G401 (cell line): ENCODE measurements around the gene SPEF1. TPM values are rescaled to one million over a fixed set of nuclear protein-coding genes. Genes with fewer than 3 reads are reported as not detected.
"Not testable (repeated sequence)": the region's sequence is repeated elsewhere in the genome, so short reads cannot be mapped to it uniquely, and the experiment has no call there.

ENCODE experiments used
- DNase-seq: peaks from one replicate; pipeline ENCODE4 v3.0.0-alpha.2; 2015; ENCODE audit warnings: low spot score
- in situ Hi-C: cut with HindIII; loops from 2 replicates; pipeline ENCODE4 v1.10.0; 2016; ENCODE audit warnings: low sequenced_read_pairs, mixed read lengths
- total RNA-seq: library from RNA; depleted of rRNA; stranded (reverse); fragments of >200 nt; shearing (Covaris generic); gene quantifications from 2 replicates; pipeline ENCODE4 v1.2.3, GENCODE V29; 2014

SPEF1 gene
- total RNA-seq, 1 experiment from 2014 or later = 2.4 TPM

DNA sequence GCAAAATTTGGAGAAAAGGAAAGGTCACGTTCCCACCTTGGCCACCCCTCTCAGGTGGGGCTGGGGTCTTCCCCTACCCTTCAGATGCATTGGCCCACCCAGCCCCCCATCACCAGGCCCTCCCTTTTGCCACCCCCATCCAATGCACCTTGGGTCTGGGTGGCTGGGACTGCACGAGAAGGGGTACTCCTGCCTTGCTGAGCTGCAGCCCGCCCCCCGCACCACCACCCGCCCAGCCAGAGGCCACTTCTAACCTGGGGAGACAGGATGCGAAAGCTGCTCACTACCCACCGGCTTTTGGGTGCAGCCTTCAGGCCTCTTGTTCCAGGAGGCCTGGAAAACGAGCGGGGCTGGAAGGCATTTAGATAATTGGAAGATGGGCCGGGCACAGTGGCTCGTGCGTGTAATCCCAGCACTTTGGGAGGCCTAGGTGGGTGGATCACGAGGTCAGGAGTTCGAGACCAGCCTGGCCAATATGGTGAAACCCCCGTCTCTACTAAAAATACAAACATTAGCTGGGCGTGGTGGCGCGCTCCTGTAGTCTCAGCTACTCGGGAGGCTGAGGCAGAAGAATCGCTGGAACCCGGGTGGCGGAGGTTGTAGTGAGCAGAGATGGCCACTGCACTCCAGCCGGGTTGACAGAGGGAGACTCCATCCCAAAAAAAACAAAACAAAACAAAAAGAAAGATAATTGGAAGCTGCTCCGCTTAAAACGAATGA, 13.6 kb upstream of the SPEF1 start:
- DNase-seq = no peak
- in situ Hi-C loops = no loop called here

GRCh38 chr20:3794168-3794567, 12.9 kb upstream of the SPEF1 start:
- DNase-seq, in situ Hi-C loops: not testable (repeated sequence)

- DNase-seq, in situ Hi-C loops: not testable (repeated sequence)
Observed at GRCh38 chr20:3789201-3789600, 8.0 kb upstream of the SPEF1 start.

- DNase-seq = no peak
- in situ Hi-C loops = no loop called here
Observed at GRCh38 chr20:3788685-3789155, 7.5 kb upstream of the SPEF1 start.

DNA sequence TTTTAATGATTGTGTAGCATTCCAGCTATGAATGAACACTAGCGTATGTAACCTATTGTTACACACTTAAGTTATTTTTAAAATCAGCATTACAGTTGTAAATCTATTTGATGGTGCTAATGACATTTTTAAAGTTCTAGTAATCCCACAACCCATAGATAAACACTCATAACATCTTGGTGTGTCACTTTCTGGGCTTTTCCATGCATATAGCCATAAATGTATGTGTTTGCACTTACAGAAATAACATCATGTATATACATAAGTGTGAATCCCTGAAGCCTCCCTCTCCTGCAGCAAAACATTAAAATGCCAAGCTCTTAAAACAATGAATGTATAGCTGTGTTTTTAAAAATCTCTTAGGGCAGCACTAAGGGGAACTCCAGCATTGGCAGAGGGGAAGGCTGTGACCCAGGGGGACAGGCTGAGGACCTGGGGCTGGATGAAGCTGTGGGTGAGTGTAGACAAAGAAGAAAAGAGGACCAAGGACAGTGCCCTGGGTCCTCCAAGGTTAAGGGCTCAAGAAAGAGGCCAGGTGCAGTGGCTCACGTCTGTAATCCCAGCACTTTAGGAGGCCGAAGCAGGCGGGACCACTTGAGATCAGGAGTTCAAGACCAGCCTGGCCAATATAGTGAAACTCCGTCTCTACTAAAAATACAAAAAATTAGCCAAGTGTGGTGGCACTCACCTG, 6.2 kb upstream of the SPEF1 start:
- DNase-seq = no peak
- in situ Hi-C loops = no loop called here

DNA sequence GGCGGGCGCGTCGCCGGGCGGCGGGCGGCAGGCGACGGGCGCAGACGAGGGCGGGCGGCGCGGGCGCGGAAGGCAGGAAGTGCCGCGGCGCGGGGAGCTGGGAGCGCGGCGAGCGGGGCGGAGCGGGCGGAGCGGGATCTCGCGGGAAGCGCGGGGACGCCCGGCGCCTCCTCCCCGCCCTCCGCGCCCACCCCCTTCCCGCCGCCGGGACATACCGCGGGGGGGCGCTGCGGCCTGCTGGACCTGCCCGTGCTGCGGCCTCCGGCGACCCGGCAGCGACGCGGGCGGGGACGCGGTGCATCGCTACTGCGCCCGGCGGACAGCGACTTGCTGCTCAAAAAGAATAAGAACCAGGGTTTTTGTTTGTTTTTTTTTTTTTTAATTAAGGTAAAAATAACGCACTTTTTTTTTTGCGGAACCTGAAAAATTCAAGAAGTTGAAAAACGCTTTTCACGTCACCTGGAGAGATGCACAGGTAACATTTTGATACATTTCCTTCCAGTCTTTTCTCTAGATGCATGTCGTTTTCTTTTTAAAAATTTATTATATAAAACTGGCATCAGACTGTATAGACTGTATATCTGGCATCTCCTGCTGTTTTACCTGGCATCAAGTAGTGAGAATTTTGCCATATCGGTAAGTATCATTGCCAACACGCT, 5.5 kb upstream of the SPEF1 start, which contains the start of gene CENPB:
TSS of gene CENPB (minus strand) at position 76 of the 659 bp plus-strand sequence. CDS start 257 bp downstream, outside the sequence.
- peak; percentile 83 for DNase-seq
- in situ Hi-C loops = no loop called here

DNA sequence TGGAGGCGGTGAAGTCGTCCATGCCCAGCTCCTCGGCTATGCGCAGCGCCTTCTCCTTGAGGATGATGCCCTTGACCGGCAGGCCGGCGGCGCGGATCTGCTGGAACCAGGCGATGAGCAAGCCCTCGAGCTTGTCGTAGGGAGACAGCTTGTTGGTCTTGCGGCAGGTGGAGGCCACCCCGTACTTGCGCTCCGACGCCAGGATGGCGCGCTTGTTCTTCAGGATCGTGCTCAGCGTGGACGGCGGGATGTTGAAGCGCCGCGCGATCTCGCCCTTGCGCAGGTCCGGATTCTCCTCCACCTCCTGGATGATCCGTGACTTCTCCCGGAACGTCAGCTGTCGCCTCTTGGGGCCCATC, 4.9 kb upstream of the SPEF1 start:
- DNase-seq = no peak
- in situ Hi-C loops = no loop called here

- DNase-seq = no peak
- in situ Hi-C loops = no loop called here
Observed at GRCh38 chr20:3785240-3786125, 4.2 kb upstream of the SPEF1 start.

DNA sequence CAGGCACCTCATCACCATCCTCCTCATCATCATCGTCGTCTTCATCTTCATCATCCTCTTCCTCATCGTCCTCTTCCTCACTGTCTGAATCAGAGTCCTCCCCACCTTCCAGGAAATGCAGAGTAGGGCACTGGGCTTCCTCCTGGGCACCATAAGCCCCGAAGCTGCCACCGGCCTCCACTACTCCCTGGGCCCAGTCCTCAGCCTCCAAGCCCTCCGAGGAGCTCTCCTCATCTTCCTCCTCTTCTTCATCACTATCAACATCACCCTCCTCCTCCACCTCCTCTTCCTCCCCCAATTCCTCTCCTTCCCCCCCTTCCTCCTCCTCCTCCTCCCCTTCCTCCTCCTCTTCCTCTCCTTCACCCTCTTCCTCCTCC, 3.6 kb upstream of the SPEF1 start:
- DNase-seq = no peak
- in situ Hi-C loops = no loop called here

- in situ Hi-C loops = no loop called here
- DNase-seq = no peak
Observed at GRCh38 chr20:3784216-3784853, 3.1 kb upstream of the SPEF1 start.

- in situ Hi-C loops = no loop called here
- DNase-seq = no peak
Observed at GRCh38 chr20:3783511-3784195, 2.4 kb upstream of the SPEF1 start.

GRCh38 chr20:3783068-3783489, 1.8 kb upstream of the SPEF1 start:
- in situ Hi-C loops = no loop called here
- DNase-seq = no peak

- in situ Hi-C loops = no loop called here
- no peak for DNase-seq
Observed at GRCh38 chr20:3782597-3782996, 1.3 kb upstream of the SPEF1 start.

- in situ Hi-C loops = no loop called here
- DNase-seq = no peak
Observed at GRCh38 chr20:3778976-3779375, 2.3 kb downstream of the SPEF1 start.

- in situ Hi-C loops = no loop called here
- peak; percentile 58 for DNase-seq
Observed at GRCh38 chr20:3777716-3778629, 3.3 kb downstream of the SPEF1 start.

- DNase-seq = no peak
- in situ Hi-C loops = no loop called here
Observed at GRCh38 chr20:3777381-3777715, 3.9 kb downstream of the SPEF1 start.

GRCh38 chr20:3775457-3776108, 5.7 kb downstream of the SPEF1 start:
- in situ Hi-C loops = no loop called here
- DNase-seq = no peak
